DOHH2 (cell line): Measurements from ENCODE around the gene TFR2.

ENCODE experiments used
- H3F3A ChIP-seq: fragments of 200-600 bp; sonication (generic), shearing (Covaris generic); 2 replicates; pipeline ENCODE4 v1.6.0; 2016; ENCODE audit warnings: antibody characterized with exemption, mild to moderate bottlenecking; ENCODE audit not compliant: control insufficient read depth, insufficient read depth
- H3K27ac ChIP-seq: fragments of 200-600 bp; sonication (generic); 2 replicates; pipeline ENCODE4 v1.5.1; 2014; ENCODE audit warnings: low read depth, mild to moderate bottlenecking, low read length, moderate library complexity
- H3K27me3 ChIP-seq: fragments of 200-600 bp; sonication (generic); 2 replicates; pipeline ENCODE4 v1.6.1; 2014; ENCODE audit warnings: mild to moderate bottlenecking, low read length, mixed read lengths; ENCODE audit not compliant: control insufficient read depth
- H3K36me3 ChIP-seq: fragments of 200-600 bp; sonication (generic); 2 replicates; pipeline ENCODE4 v1.6.1; 2014; ENCODE audit warnings: mild to moderate bottlenecking, low read length, moderate library complexity, mixed read lengths; ENCODE audit not compliant: control insufficient read depth
- H3K4me1 ChIP-seq: fragments of 200-600 bp; sonication (generic); 2 replicates; pipeline ENCODE4 v1.6.1; 2014; ENCODE audit warnings: mild to moderate bottlenecking, low read length, mixed read lengths; ENCODE audit not compliant: control insufficient read depth
- H3K4me2 ChIP-seq: fragments of 200-600 bp; sonication (generic); 2 replicates; pipeline ENCODE4 v1.6.0; 2014; ENCODE audit warnings: mild to moderate bottlenecking, low read length, moderate library complexity
- H3K4me3 ChIP-seq: fragments of 200-600 bp; sonication (generic); 2 replicates; pipeline ENCODE4 v1.5.1; 2014; ENCODE audit warnings: mild to moderate bottlenecking, low read length, mixed read lengths
- H3K79me2 ChIP-seq: fragments of 200-600 bp; sonication (generic); 2 replicates; pipeline ENCODE4 v1.6.1; 2014; ENCODE audit warnings: mild to moderate bottlenecking, low read length, mixed read lengths; ENCODE audit not compliant: control insufficient read depth
- H3K9me2 ChIP-seq: fragments of 200-600 bp; sonication (generic); replicated peaks from 2 replicates; pipeline ENCODE4 v1.6.1; 2014; ENCODE audit warnings: mild to moderate bottlenecking, low read length, mixed read lengths; ENCODE audit not compliant: control insufficient read depth
- H3K9me3 ChIP-seq: fragments of 200-600 bp; sonication (generic); 2 replicates; pipeline ENCODE4 v1.6.1; 2014; ENCODE audit warnings: antibody characterized with exemption, low read length, mixed read lengths; ENCODE audit not compliant: control insufficient read depth, insufficient read depth
- H4K20me1 ChIP-seq: fragments of 200-600 bp; sonication (generic); 2 replicates; pipeline ENCODE4 v1.6.0; 2014; ENCODE audit warnings: low read depth, mild to moderate bottlenecking, antibody characterized with exemption, low read length, moderate library complexity; ENCODE audit not compliant: control insufficient read depth, insufficient read depth
- EZH2phosphoT487 ChIP-seq: fragments of 200-600 bp; sonication (generic); IDR thresholded peaks from 2 replicates; pipeline ENCODE4 v1.6.1; 2017; ENCODE audit warnings: borderline replicate concordance, mild to moderate bottlenecking, antibody characterized with exemption, low read length, moderate library complexity, mixed read lengths
- TF ChIP-seq, protein P1 (sequence below): fragments of 200-600 bp; sonication (generic); IDR thresholded peaks from one replicate; pipeline ENCODE4 v1.5.1; 2014; ENCODE audit warnings: antibody characterized with exemption, mild to moderate bottlenecking, low read depth, low read length; ENCODE audit not compliant: poor library complexity, severe bottlenecking

TFR2 gene

DNA sequence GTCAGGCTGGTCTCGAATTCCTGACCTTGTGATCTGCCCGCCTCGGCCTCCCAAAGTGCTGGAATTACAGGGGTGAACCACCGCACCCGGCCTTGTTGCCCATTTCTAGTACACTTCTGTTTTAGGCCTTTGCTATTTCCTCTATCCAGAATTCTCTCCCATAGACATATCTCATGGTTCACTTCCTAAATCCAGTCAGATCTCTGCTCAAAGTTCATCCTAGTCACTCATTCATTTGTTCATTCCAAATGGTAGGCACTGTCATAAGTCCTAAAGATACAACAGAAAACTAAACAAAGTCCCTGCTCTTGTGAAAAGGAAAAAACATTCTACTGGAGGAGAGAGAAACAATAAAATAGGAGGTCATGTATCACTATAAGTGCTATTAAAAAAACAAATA, 31.4 kb downstream of the TFR2 start:
- Histone ChIP-seq H3K4me2 (no peak overlapping the region), H3K27ac (no peak overlapping the region), H3K9me3 (no peaks in the 10 kb centered on the region), H3F3A (peaks cover 6% of the 10 kb centered on the region), H4K20me1 (no peaks in the 10 kb centered on the region), H3K9me2 (no peaks in the 10 kb centered on the region), H3K36me3 (no peaks in the 10 kb centered on the region), H3K27me3 (peaks cover 33% of the 10 kb centered on the region), H3K79me2 (no peaks in the 10 kb centered on the region), H3K4me1 (peaks cover 19% of the 10 kb centered on the region), H3K4me3 (no peak overlapping the region)
- TF ChIP-seq EZH2phosphoT487 = no peak
- TF ChIP-seq, protein P1, sequence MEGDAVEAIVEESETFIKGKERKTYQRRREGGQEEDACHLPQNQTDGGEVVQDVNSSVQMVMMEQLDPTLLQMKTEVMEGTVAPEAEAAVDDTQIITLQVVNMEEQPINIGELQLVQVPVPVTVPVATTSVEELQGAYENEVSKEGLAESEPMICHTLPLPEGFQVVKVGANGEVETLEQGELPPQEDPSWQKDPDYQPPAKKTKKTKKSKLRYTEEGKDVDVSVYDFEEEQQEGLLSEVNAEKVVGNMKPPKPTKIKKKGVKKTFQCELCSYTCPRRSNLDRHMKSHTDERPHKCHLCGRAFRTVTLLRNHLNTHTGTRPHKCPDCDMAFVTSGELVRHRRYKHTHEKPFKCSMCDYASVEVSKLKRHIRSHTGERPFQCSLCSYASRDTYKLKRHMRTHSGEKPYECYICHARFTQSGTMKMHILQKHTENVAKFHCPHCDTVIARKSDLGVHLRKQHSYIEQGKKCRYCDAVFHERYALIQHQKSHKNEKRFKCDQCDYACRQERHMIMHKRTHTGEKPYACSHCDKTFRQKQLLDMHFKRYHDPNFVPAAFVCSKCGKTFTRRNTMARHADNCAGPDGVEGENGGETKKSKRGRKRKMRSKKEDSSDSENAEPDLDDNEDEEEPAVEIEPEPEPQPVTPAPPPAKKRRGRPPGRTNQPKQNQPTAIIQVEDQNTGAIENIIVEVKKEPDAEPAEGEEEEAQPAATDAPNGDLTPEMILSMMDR = no peak

DNA sequence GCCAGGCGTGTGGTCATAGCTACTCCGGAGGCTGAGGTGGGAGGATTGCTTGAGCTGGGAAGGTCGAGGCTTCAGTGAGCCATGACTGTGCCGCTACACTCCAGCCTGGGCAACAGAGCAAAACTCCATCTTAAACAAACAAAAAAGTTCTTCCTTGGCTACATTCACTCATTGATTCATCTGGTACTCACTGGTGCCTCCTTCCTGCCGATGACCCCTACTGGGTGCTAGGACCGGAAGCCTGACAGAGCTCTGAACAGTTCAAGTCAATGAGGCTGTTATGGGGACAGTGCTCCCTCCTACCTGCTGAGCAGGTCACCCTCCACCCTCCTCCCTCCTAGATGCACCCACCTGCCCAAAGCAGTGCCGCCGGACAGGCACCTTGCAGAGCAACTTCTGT, 34.2 kb downstream of the TFR2 start:
- Histone ChIP-seq H3K9me3 (no peaks in the 10 kb centered on the region), H3F3A (peaks cover 6% of the 10 kb centered on the region), H3K4me3 (no peak overlapping the region), H4K20me1 (no peaks in the 10 kb centered on the region), H3K27ac (no peak overlapping the region), H3K4me1 (peaks cover 22% of the 10 kb centered on the region), H3K9me2 (no peaks in the 10 kb centered on the region), H3K36me3 (no peaks in the 10 kb centered on the region), H3K79me2 (no peaks in the 10 kb centered on the region), H3K4me2 (no peak overlapping the region), H3K27me3 (peaks cover 30% of the 10 kb centered on the region)
- TF ChIP-seq, protein P1 = no peak
- no peak for TF ChIP-seq EZH2phosphoT487

DNA sequence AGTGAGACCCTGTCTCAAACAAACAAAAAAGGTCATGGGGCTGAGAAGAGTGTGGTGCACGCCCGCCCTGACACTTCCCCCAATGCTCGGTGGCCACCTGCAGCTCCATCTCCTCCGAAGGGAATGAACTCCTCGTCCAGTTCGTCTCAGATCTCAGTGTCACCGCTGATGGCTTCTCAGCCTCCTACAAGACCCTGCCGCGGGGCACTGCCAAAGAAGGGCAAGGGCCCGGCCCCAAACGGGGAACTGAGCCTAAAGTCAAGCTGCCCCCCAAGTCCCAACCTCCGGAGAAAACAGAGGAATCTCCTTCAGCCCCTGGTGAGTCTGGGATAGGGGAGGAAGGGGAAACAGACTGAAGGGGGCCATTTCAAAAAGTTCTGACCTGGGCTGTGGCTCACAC, 35.0 kb downstream of the TFR2 start:
- Histone ChIP-seq H3K27ac (no peak overlapping the region), H3K36me3 (no peaks in the 10 kb centered on the region), H3K4me3 (no peak overlapping the region), H4K20me1 (no peaks in the 10 kb centered on the region), H3K4me2 (no peak overlapping the region), H3K9me2 (no peaks in the 10 kb centered on the region), H3F3A (peaks cover 6% of the 10 kb centered on the region), H3K27me3 (peaks cover 31% of the 10 kb centered on the region), H3K9me3 (no peaks in the 10 kb centered on the region), H3K4me1 (peaks cover 21% of the 10 kb centered on the region), H3K79me2 (no peaks in the 10 kb centered on the region)
- TF ChIP-seq EZH2phosphoT487 = no peak
- TF ChIP-seq, protein P1 = no peak
